Right ventricle myocardium superior (tissue), 1 donor: ENCODE data around the gene MAP7D2. TPM values are rescaled to one million over a fixed set of nuclear protein-coding genes. Genes with fewer than 3 reads are reported as not detected.
"Not testable (repeated sequence)": the region's sequence is repeated elsewhere in the genome, so short reads cannot be mapped to it uniquely, and the experiment has no call there.

Source experiments
- ATAC-seq: fragments of 200-7000 bp; cut with Tn5 transposase; one replicate; pipeline ENCODE4 v1.9.1; 2020; ENCODE audit warnings: mild to moderate bottlenecking; ENCODE audit not compliant: poor library complexity
- DNase-seq: peaks from one replicate; pipeline ENCODE4 v3.0.0-alpha.2; 2020
- intact Hi-C: fragments of 100-400 bp; cut with DNase I; formaldehyde crosslinking; loops from one replicate; pipeline ENCODE4 v1.11.2; 2022
- long read RNA-seq: library from polyadenylated mRNA; unstranded; transcript quantifications from one replicate; pipeline ENCODE4 v2.0.0, GENCODE V29; 2021
- total RNA-seq: library from RNA; stranded (reverse); fragmentation: NEBNext Ultra II Directional; extraction: Animal tissue kit (Norgen Biotek cat#: 25700); gene quantifications from one replicate; pipeline ENCODE4 v1.2.1, GENCODE V29; 2021
- donor health status: DM: no; HTN: yes; CAD: no; lungs with severe emphysema.

Gene MAP7D2
- total RNA-seq = 0.40 TPM
- long read RNA-seq, partial matches to known transcripts = 0 of 2 reads
- long read RNA-seq, other reads (novel, unspliced or antisense) = 2 of 2 reads

DNA sequence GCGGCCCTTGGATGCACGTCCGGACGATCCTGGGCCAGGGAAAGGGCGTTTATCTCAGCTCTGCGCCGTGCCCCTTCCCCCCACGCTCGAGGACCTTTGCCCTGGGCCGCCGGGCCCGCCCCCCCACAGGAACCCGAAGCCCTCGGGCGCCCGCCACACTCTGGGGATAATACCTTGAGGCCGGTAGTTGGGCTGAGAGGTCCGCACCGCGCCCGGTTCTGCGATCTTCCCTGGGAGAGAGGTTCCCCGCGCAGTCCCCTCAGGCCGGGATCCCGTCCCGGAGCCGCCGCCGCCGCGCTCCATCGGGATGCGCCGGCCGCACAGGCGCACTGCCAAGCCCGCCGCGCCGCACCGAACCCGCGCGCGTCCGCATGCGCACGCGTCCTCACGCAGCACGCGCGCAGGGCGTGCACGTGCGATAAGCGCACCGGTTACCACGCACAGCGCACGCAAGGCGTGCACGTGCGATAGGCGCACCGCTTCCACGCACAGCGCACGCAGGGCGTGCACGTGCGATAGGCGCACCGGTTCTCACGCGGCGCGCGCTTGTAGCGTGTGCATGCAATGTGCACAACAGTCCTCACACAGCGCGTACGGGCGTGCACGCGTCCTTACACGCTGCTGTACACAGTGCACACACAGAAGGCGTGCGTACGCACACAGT, at the start of gene MAP7D2:
Gene MAP7D2, minus strand, starts transcription at position 331 of the 664 bp plus-strand sequence. Its CDS starts 28 bp downstream, at position 303.
- peak; percentile 34 for ATAC-seq
- intact Hi-C loops = no loop called here
- no peak for DNase-seq

DNA sequence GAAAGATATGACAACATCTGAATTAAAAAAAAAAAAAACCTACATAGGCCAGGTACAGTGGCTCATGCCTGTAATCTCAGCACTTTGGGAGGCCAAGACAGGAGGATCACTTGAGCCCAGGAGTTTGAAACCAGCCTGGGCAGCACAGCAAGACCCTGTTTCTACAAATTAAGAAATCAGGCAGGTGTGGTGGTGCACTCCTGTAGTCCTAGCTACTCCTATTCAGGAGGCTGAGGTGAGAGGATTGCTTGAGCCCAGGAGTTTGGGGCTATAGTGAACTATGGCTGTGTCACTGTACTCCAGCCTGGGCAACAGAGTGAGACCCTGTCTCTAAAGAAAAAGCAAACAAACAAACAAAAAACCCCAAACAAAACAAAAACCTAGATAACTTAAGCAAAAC, 45.8 kb upstream of the MAP7D2 start:
- DNase-seq, intact Hi-C loops, ATAC-seq: not testable (repeated sequence)

DNA sequence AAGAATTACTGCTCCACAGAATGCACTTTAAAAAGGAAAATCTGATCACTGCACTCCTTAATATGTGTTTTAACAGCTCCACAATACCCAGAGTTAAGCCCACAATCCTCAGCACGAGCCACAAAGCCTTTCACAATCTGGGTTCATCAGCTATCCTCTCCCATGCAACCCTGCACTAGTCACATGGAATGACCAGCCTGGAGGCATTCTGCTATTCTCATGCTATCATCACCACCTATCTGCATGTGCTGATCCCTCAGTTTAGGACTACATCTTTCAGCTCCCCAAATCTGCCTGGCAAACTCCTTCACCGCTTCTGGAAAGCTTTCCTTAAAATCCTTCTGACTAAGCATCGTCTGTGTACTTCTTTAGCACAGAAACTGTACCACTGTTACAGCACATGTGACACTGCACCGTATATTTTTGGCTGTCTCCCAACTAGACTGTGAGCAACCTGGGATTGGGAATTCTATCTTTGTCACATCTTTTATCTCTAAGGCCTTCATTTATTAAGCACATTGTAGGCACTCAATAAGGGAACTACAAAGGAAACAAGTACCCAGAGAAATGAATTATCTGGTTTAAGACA, 43.2 kb upstream of the MAP7D2 start:
- DNase-seq (no peak), ATAC-seq (no peak)
- intact Hi-C loops = no loop called here

DNA sequence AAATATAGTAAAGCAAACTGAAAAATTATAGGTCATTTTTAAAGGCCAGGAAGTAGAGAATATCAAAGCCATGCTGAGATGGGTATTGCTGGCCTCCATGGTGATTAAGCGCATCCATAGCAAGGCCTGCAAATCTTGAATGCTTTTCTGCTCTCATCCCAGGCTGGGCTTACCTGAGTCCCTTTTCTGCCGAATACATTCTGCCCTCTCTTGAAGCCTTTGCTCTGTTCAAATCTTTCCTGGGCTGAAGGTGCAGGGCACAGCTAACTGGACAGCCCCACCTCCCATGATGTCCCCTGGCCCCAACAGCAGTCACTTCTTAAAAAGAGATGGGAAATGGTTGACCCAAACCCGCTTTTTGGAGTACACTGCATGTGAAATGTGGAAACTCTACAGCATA, 35.0 kb upstream of the MAP7D2 start:
- ATAC-seq (no peak), DNase-seq (no peak)
- intact Hi-C loops = no loop called here

DNA sequence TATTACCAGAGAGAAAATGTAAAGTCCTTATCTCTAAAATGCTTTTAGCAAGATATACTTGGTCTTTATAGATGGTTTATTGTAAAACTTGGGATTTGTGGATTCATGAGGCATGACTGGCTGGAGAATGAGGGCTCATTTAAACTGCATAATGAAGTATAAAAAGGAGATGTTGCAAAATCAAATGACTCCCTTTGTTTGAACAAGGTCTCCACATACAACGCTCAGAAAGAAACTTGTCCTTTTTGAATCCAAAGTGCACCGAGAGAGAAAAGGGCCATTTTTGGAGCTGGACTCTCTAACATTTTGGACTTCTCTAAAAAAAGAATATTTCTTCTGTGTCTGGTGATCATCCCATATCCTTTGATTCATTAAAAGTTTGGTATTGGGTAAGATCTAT, 32.6 kb upstream of the MAP7D2 start:
- no peak for DNase-seq
- ATAC-seq = no peak
- intact Hi-C loops = no loop called here

DNA sequence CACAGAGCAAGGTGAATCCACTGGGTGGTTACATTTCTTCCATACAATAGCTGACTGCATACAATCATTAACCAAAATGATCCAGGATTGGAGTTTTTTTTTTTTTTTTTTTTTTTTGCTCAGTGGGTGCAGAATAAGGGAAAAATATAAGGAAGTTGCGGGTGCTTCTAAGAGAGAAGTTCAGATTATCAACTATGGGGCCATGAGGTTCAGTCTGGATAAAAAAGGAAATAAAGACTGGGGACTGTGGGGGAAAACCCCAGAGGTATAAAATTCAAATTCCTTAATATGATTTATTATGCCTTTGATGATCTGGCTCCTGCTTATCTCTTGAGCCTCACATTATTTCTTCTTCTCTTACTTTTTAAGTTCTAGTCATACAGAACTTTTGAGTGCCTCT, 30.9 kb upstream of the MAP7D2 start:
- ATAC-seq (no peak), DNase-seq (no peak)
- intact Hi-C loops = no loop called here

DNA sequence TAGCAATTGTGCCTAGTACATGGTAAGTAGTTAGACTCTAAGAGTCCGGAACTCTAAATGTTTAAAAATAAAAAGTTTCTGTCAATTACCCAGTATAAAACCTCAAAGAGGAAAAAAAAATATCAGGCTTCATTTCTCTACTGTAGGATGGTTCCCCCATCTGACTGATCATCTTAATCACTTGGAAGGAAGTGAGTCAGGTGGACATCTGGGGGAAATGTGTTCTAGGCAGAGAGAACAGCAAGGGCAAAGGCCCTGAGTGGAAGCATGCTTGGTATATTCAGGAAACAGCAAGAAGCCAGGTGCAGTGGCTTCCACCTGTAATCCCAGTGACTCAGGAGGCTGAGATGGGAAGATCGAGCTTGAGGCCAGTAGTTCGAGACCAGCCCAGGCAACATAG, 27.8 kb upstream of the MAP7D2 start:
- DNase-seq (no peak), ATAC-seq (no peak)
- intact Hi-C loops = no loop called here

DNA sequence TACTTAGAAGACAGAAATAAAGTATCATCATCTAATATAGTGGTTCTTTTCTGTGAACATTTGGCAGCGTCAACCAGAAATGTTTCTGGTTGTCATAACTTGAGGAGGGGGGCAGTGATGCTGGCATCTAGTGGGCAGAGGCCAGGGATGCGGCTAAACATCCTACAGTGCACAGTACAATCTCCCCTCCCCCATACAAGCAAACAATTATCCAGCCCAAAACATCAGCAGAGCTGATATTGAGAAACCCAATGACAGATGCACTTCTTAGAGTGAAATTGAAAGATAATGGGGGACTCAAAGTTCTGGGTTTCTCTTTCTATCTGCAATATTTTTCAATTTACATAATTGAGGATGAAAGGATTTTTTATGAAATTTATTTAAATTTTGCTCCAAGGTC, 26.9 kb upstream of the MAP7D2 start:
- DNase-seq = no peak
- no peak for ATAC-seq
- intact Hi-C loops = no loop called here

DNA sequence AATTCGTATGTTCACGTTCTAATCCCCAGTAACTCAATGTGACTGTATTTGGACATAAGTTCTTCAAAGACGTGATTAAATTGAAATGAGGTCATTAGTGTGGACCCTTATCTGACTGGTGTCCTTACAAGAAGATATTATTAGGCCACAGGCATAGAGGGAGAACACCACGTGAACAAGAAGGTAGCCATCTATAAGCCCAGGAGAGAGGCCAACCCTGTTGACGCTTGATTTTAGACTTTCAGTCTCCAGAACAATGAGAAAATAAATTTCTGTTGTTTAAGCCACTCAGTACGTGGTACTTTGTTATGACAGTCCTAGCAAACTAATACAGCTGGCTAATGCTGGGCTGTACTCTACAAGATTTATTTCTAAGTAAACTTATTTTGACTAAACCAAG, 26.4 kb upstream of the MAP7D2 start:
- ATAC-seq (no peak), DNase-seq (no peak)
- intact Hi-C loops = no loop called here

DNA sequence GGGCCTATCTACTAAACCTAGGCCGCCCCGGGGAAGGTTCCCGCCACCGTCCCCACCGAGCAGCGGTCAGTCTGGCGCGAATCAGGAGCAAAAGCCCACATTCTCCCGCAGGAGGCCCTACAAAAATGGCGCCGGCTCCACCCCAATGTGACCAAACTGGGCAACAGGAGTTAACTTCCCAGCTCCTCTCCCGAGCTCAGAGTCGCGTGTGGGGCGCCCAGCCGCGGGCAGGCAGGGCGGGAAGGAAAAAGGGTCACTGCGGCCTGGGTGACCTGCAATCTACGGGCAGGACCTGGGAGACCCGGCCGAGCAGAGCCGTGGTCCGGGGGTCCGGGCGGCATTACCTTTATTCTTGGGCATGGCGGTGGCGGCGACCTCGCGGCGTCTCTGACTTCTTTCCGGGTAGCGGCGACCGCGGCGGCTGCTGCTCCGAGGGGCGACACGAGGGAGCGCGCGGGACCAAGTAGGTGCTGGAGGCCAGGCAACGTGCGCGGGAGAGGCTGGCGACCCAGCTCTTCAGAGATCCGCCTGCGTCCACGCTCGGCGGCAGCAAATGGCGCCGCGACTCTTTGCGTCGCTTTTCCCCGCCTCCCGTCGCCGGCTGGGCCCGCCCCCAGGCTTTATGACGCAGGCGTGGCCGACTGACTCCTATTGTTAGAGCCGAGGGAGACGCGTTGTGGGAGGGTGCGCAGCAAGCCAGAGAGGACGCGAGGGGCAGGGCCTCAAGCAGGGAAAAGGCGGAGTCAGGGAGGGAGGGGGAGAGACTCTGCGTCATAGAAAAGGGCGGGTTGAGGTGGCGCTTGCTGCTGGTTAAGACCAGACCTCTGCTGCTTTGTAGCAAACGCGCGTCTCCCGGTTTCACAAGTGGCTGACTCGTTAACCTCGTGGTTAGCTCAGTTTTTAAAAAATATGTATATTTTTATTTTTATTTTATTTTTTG, 24.8 kb upstream of the MAP7D2 start, which contains the start of gene EIF1AX:
Gene EIF1AX, minus strand, starts transcription at position 558 of the 940 bp plus-strand sequence. Its CDS starts 198 bp downstream, at position 360.
- ATAC-seq = peak; percentile 99
- intact Hi-C loops = no loop called here
- peak; percentile 97 for DNase-seq

DNA sequence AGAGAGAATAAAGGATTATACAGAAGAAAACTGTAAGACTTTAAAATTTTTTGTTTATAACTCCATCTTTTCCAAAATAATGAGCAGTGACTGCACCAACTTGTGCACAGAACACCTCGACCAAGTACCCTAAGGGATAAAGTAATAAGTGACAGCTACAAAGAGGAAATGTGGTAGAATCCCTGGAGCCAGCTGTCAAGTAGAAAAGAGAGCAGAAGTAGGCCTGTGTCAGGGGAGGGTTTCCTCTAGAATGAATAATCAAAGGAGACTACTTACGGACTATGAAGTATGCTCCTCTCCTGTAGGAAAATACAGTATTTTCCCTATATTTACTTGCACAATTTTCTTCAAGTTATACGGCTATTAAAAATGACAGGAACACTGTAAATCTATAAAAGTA, 23.7 kb upstream of the MAP7D2 start:
- DNase-seq = no peak
- intact Hi-C loops = no loop called here
- no peak for ATAC-seq

DNA sequence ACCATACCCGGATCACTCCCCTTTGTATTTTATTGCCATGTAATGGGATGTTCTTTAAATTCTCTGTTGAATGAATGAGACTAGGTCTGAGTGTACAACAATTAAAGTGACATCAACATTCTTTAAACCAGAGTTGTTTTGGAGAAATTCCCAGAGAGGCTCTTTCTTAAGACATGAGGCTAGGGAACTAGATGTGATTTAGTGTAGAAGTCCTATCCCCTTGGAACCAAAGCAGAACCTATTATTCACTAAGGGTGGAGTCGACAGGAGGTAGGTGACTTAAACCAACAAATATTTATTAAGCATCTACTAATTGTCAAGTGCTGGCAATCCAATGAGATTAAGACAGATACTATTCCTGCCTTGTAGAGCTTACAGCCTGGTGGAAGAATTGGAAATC, 23.3 kb upstream of the MAP7D2 start:
- ATAC-seq (no peak), DNase-seq (no peak)
- intact Hi-C loops = no loop called here

DNA sequence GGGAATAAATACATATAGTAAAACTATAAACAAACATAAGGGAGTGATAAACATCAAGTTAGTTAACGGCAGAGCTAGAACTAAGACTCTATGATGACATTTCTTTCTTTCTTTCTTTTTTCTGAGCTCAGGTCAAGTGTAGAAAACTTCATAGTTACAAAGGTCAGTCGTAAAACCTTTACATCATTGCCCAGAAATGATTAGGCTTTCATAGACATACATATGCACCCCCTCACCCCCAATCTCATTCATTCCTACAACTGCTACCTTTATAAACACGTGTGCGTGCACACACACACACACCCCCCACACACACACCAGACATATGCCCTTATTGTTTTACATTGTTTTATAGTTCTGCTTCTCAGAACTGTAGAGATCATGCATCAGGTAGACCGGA, 19.2 kb upstream of the MAP7D2 start:
- ATAC-seq = no peak
- intact Hi-C loops = no loop called here

DNA sequence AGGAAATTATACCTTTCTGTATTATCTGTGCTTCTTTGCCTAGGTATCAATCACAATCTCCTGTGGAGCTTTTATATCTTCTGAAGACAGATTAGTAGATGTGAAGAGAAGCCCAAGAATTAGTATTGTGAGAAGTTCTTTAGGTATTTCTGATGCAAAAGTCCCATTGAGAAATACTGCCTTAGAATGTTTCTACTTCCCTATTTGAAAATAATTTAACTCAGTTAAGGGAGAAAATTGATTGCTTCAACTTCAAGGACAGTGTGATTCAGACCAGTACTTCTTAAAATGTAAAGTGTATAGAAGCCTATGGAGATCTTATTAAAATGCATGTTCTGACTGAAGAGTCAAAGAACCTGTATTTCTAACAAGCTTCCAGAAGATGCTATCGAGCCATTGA, 16.0 kb upstream of the MAP7D2 start:
- intact Hi-C loops = no loop called here
- no peak for ATAC-seq

More for the DNA sequence above, 19.2 kb upstream of the MAP7D2 start:
- DNase-seq = no peak

DNA sequence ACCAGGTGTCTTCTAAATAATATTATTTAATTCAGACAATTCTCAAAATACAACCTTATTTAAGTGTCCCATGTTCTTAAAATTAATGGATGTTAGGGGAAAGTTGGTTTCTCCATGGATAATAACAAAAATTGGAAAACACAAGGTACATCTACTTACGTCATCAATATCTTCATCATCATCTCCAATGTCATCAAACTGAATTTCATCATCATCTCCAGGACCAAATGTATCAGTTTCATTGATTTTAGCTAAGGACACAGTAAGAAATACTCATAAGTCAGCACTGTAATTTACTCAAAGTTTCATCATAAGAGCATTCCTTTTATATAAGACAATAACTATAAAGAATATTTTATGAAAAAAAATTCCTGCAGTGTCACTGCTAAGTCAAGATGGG, 13.7 kb upstream of the MAP7D2 start:
- intact Hi-C loops = no loop called here
- ATAC-seq (no peak), DNase-seq (no peak)

More for the DNA sequence above, 16.0 kb upstream of the MAP7D2 start:
- DNase-seq = no peak

DNA sequence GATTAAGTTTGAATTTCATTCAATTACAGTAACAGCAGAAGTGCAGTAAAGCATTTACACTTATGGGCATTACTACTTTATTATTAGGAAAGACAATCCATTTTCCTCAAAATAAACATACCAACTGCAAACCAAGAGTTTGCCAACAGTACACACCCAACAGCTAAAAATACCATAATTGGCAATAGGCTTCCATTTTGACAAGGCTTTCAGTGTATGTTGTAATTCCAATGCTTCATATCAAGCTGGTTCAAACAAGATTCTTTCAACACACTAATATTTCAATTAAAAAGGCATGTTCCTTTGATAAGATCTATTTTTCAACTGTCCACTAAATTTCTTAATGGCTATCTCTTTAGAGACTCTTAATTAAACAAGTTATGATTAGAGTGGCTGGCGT, 12.8 kb upstream of the MAP7D2 start:
- intact Hi-C loops = no loop called here
- DNase-seq (no peak), ATAC-seq (no peak)

DNA sequence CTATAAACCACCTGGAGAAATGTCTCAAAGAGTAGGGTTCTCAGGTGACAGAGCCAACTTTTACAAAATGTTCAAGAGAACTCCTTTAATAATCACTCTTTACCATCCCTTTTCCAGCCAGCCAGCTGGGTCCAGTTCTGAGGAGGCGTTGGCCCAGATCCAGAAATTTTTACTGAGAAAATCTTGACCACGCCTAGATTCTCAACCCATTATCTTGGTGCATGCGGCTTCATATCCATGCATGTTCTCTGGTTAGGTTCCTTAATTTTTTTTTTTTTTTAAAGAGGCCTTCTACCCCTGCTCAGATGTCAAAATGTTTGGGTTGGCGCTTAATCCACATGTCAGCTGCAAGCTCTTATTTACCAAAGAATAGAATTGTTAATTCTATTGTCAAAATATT, 12.0 kb upstream of the MAP7D2 start:
- ATAC-seq (no peak), DNase-seq (no peak)
- intact Hi-C loops = no loop called here

DNA sequence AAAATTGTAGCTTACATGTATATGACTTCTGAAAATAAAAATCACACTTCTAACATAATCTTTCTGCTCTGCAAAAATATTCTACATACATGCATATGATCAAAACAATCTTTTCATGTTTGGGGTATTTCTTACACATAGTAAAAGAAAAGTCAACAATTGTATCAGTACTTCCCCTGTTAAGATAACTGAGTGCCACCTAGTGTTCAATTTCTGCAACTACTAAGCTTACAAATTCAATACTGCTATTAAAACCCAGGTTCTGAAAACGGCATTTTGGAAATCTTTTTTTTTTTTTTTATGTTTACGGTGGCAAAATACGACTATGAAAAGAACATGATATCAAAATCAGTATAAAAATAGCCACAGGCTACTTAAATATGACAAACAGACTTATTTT, 10.7 kb upstream of the MAP7D2 start:
- intact Hi-C loops, DNase-seq: not testable (repeated sequence)
- peak; percentile 72 for ATAC-seq

DNA sequence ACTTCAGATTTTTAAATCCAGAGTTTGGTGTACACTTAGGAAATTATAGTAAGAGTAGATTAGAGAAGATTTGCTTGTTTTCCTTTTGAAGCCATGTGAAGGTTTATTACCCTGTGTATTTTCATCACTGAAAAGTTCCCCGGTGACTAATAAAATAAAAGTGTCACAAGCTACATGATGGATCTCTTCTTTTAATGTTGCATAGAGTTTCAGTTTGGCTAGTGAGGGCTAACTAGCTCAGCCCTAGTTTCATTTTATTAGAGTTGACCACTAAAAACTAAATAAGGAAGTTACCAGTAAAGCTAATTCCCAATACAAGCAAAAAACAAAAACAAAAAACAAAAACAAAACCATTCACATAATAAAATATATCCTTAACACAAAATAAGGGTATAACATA, 10.1 kb upstream of the MAP7D2 start:
- intact Hi-C loops, ATAC-seq: not testable (repeated sequence)

More for the DNA sequence above, 10.1 kb upstream of the MAP7D2 start:
- DNase-seq = not testable (repeated sequence)
